GM12878 (cell line): ENCODE results near the gene SLC4A2. TPM values are rescaled to one million over a fixed set of nuclear protein-coding genes. Genes with fewer than 3 reads are reported as not detected.

Experiments
- BACH1 ChIP-seq: fragments of 450-650 bp; IDR thresholded peaks from 2 replicates; pipeline ENCODE4 v1.6.1; 2017; ENCODE audit warnings: mild to moderate bottlenecking, borderline replicate concordance
- BCL11A ChIP-seq: IDR thresholded peaks from 2 replicates; pipeline ENCODE4 v1.6.1; 2011; ENCODE audit warnings: low read depth, low read length
- BHLHE40 ChIP-seq, 2 experiments: fragments of 450-650 bp in 1 of 2; IDR thresholded peaks; 2 replicates each; pipeline ENCODE4 v1.6.1; 2011 to 2017; ENCODE audit warnings: low read depth in 2 of 2, borderline replicate concordance in 1 of 2, improper control_type of control experiment in 1 of 2, low read length in 1 of 2, mild to moderate bottlenecking in 1 of 2
- CHD2 ChIP-seq: IDR thresholded peaks from 2 replicates; pipeline ENCODE4 v1.6.1; 2011; ENCODE audit warnings: low read depth, low read length, improper control_type of control experiment, borderline replicate concordance
- DPF2 ChIP-seq: fragments of 450-650 bp; IDR thresholded peaks from 2 replicates; pipeline ENCODE4 v1.6.1; 2017; ENCODE audit warnings: mild to moderate bottlenecking
- HCFC1 ChIP-seq: fragments of 150-350 bp; IDR thresholded peaks from 2 replicates; pipeline ENCODE4 v1.6.1; 2014; ENCODE audit warnings: low read length
- LARP7 ChIP-seq: fragments of 450-650 bp; IDR thresholded peaks from 2 replicates; pipeline ENCODE4 v1.6.1; 2017; ENCODE audit warnings: mild to moderate bottlenecking
- NBN ChIP-seq: fragments of 450-650 bp; IDR thresholded peaks from 2 replicates; pipeline ENCODE4 v1.6.1; 2016
- NR2C1 ChIP-seq: fragments of 450-650 bp; IDR thresholded peaks from 2 replicates; pipeline ENCODE4 v1.6.1; 2017; ENCODE audit warnings: antibody characterized with exemption, mild to moderate bottlenecking, moderate library complexity
- NRF1 ChIP-seq: conservative IDR thresholded peaks from 2 replicates; pipeline ENCODE4 v1.6.1; 2011; ENCODE audit warnings: mild to moderate bottlenecking, low read depth, low read length, improper control_type of control experiment
- PAX5 ChIP-seq: IDR thresholded peaks from 2 replicates; pipeline ENCODE4 v1.6.1; 2011; ENCODE audit warnings: low read depth, low read length, borderline replicate concordance
- POLR2AphosphoS2 ChIP-seq: IDR thresholded peaks from 2 replicates; pipeline ENCODE4 v1.6.1; 2011; ENCODE audit warnings: low read depth, mild to moderate bottlenecking, low read length, improper control_type of control experiment, moderate library complexity
- RB1 ChIP-seq: fragments of 450-650 bp; formaldehyde crosslinking; IDR thresholded peaks from 2 replicates; pipeline ENCODE4 v1.6.1; 2017; ENCODE audit warnings: mild to moderate bottlenecking, borderline replicate concordance
- SMAD1 ChIP-seq: fragments of 450-650 bp; IDR thresholded peaks from 2 replicates; pipeline ENCODE4 v1.6.1; 2018; ENCODE audit warnings: mild to moderate bottlenecking, low read depth; ENCODE audit not compliant: partially characterized antibody
- WRNIP1 ChIP-seq: IDR thresholded peaks from 2 replicates; pipeline ENCODE4 v1.6.1; 2011; ENCODE audit warnings: low read depth, low read length, improper control_type of control experiment, borderline replicate concordance
- ZNF217 ChIP-seq: fragments of 450-650 bp; IDR thresholded peaks from 2 replicates; pipeline ENCODE4 v1.6.1; 2017; ENCODE audit warnings: antibody characterized with exemption, mild to moderate bottlenecking
- polyA plus RNA-seq, 11 experiments: library from polyadenylated mRNA; depleted of rRNA in 4 of 11; unstranded in 6 of 11; stranded (reverse) in 5 of 11; fragments of >200 nt; fragmentation: Nextera tagmentation in 4 of 11; fragmentation: Illumina TruSeq in 1 of 11; extraction: Ambion mirVana in 4 of 11; extraction: Trizol in 1 of 11; gene quantifications; 1 replicate in 1 of 11; 2 replicates in 10 of 11; pipeline versions ENCODE4 v1.2.1 to v1.2.3, GENCODE V29; 2011 to 2016; ENCODE audit warnings: inconsistent platforms in 2 of 11, missing spikeins in 2 of 11, low read depth in 1 of 11
- total RNA-seq, 4 experiments: library from RNA; depleted of rRNA in 3 of 4; stranded (reverse); fragments of >200 nt in 3 of 4; fragmentation: Illumina TruSeq in 1 of 4; extraction: Trizol in 1 of 4; gene quantifications; 2 replicates each; pipeline versions ENCODE4 v1.2.1 to v1.2.3, GENCODE V29; 2013 to 2021
- TF ChIP-seq, protein P1 (sequence below): fragments of 450-650 bp; IDR thresholded peaks from 2 replicates; pipeline ENCODE4 v1.6.1; 2017; ENCODE audit warnings: mild to moderate bottlenecking
- TF ChIP-seq, protein P2 (sequence below): IDR thresholded peaks from 2 replicates; pipeline ENCODE4 v1.6.1; 2011; ENCODE audit warnings: borderline replicate concordance, low read depth, mild to moderate bottlenecking, moderate library complexity, low read length; ENCODE audit not compliant: insufficient read depth, poor library complexity, severe bottlenecking
- TF ChIP-seq, protein P3 (sequence below): IDR thresholded peaks from 2 replicates; pipeline ENCODE4 v1.6.1; 2011; ENCODE audit warnings: mild to moderate bottlenecking, low read depth, low read length, moderate library complexity; ENCODE audit not compliant: insufficient replicate concordance
- TF ChIP-seq, protein P4 (sequence below): fragments of 450-650 bp; formaldehyde crosslinking; IDR thresholded peaks from 2 replicates; pipeline ENCODE4 v1.4.0; 2020; ENCODE audit warnings: mild to moderate bottlenecking, moderate library complexity

The SLC4A2 gene
- total and polyA plus RNA-seq, 10 of the 15 experiments (the other 5 are each of a cell fraction or from before 2014, with no cell fraction given), result 2.7 to 78.6 (median 30.1) TPM

DNA sequence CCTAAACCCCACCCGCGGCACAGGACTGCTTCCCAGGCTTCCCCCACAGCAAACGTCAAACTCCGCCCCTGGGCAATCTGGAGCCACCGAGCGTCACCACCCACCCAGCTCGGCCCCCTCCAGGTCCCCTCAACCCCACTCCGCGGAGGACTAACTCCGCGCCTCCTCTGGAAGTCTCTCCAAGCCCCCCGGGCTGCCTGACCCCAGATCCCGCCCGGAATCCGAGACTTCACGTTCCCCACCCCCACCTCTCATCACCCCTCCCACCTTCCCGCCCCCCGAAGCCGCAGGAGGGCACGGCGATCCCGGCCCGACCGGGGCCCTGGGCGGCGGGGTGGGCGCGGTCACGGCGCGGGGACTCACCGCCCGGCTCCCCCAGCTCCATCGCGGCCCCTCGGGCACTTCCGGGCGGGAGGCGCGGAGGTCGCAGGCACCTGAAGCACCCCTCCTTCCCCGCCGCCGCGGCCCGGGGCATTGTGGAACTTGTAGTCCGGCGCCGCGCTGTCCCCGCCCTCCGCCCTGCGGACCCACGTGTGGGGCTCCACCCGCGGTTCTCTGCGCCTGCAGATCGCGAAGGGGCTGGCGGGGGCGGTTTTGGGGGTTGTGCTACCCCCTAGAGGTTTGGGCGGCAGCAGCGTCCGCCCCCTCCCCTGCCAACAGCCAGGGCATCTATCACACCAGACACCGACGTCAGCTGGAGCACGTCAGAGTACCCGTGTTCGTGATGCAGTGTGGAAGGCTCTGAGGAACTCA is 23.9 kb downstream of the SLC4A2 start, which contains the start of gene TMUB1 (continued):
- TF ChIP-seq WRNIP1 (no peak), PAX5 (no peak), SMAD1 (no peak), RB1 (peak; percentile 50; the same call in 1 of the 2 replicates), POLR2AphosphoS2 (0 out of 2 replicates have a peak, but pooled peaks have one; percentile 35), CHD2 (peak; percentile 30; the same call in 1 of the 2 replicates), DPF2 (peak; percentile 54; the same call in 1 of the 2 replicates), HCFC1 (peak; percentile 84), NR2C1 (peak; percentile 68), BCL11A (no peak), NRF1 (no peak), LARP7 (0 out of 2 replicates have a peak, but pooled peaks have one; percentile 64), ZNF217 (no peak), BHLHE40 (IDR thresholded peaks at IDR 0.05; ENCODE audit: borderline replicate concordance in 1 of 2, low read depth in 2 of 2, low read length in 1 of 2) (peak in 1 of 2 experiments; percentile 68; a peak in 1 of 4 replicates), BACH1 (peak; percentile 95; the same call in 1 of the 2 replicates), NBN (peak; percentile 48)
- TF ChIP-seq, protein P1, sequence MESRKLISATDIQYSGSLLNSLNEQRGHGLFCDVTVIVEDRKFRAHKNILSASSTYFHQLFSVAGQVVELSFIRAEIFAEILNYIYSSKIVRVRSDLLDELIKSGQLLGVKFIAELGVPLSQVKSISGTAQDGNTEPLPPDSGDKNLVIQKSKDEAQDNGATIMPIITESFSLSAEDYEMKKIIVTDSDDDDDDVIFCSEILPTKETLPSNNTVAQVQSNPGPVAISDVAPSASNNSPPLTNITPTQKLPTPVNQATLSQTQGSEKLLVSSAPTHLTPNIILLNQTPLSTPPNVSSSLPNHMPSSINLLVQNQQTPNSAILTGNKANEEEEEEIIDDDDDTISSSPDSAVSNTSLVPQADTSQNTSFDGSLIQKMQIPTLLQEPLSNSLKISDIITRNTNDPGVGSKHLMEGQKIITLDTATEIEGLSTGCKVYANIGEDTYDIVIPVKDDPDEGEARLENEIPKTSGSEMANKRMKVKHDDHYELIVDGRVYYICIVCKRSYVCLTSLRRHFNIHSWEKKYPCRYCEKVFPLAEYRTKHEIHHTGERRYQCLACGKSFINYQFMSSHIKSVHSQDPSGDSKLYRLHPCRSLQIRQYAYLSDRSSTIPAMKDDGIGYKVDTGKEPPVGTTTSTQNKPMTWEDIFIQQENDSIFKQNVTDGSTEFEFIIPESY, result no peak
- TF ChIP-seq, protein P2, sequence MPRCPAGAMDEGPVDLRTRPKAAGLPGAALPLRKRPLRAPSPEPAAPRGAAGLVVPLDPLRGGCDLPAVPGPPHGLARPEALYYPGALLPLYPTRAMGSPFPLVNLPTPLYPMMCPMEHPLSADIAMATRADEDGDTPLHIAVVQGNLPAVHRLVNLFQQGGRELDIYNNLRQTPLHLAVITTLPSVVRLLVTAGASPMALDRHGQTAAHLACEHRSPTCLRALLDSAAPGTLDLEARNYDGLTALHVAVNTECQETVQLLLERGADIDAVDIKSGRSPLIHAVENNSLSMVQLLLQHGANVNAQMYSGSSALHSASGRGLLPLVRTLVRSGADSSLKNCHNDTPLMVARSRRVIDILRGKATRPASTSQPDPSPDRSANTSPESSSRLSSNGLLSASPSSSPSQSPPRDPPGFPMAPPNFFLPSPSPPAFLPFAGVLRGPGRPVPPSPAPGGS, result no peak
- TF ChIP-seq, protein P3, sequence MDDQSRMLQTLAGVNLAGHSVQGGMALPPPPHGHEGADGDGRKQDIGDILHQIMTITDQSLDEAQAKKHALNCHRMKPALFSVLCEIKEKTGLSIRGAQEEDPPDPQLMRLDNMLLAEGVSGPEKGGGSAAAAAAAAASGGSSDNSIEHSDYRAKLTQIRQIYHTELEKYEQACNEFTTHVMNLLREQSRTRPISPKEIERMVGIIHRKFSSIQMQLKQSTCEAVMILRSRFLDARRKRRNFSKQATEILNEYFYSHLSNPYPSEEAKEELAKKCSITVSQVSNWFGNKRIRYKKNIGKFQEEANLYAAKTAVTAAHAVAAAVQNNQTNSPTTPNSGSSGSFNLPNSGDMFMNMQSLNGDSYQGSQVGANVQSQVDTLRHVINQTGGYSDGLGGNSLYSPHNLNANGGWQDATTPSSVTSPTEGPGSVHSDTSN, result no peak
- TF ChIP-seq, protein P4, sequence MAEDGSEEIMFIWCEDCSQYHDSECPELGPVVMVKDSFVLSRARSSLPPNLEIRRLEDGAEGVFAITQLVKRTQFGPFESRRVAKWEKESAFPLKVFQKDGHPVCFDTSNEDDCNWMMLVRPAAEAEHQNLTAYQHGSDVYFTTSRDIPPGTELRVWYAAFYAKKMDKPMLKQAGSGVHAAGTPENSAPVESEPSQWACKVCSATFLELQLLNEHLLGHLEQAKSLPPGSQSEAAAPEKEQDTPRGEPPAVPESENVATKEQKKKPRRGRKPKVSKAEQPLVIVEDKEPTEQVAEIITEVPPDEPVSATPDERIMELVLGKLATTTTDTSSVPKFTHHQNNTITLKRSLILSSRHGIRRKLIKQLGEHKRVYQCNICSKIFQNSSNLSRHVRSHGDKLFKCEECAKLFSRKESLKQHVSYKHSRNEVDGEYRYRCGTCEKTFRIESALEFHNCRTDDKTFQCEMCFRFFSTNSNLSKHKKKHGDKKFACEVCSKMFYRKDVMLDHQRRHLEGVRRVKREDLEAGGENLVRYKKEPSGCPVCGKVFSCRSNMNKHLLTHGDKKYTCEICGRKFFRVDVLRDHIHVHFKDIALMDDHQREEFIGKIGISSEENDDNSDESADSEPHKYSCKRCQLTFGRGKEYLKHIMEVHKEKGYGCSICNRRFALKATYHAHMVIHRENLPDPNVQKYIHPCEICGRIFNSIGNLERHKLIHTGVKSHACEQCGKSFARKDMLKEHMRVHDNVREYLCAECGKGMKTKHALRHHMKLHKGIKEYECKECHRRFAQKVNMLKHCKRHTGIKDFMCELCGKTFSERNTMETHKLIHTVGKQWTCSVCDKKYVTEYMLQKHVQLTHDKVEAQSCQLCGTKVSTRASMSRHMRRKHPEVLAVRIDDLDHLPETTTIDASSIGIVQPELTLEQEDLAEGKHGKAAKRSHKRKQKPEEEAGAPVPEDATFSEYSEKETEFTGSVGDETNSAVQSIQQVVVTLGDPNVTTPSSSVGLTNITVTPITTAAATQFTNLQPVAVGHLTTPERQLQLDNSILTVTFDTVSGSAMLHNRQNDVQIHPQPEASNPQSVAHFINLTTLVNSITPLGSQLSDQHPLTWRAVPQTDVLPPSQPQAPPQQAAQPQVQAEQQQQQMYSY (CRISPR knock-in tag), result no peak
